Heart left ventricle (tissue), 16 donors: ENCODE results near the gene SUSD4. TPM values are rescaled to one million over a fixed set of nuclear protein-coding genes. Genes with fewer than 3 reads are reported as not detected.

Experiments
- ATAC-seq, 4 donors: fragments of 200-7000 bp; cut with Tn5 transposase; one replicate each; pipeline ENCODE4 v1.9.1; 2020 to 2022; ENCODE audit warnings: moderate library complexity in 4 of 4, mild to moderate bottlenecking in 3 of 4, moderate number of reproducible peaks in 1 of 4
- DNase-seq, 5 donors: peaks; one replicate each; pipeline ENCODE4 v3.0.0-alpha.2; 2020
- H3K27ac ChIP-seq, 12 donors: fragments of 200-600 bp; sonication (generic) in 4 of 12; one replicate each; pipeline versions ENCODE4 v1.5.0 to v1.8.0; 2016 to 2022; ENCODE audit warnings: mild to moderate bottlenecking in 2 of 12
- H3K27me3 ChIP-seq, 9 donors: fragments of 200-600 bp; sonication (generic) in 2 of 9; one replicate each; pipeline versions ENCODE4 v1.5.1 to v1.8.0; 2016 to 2022; ENCODE audit warnings: mild to moderate bottlenecking in 3 of 9
- H3K36me3 ChIP-seq, 9 donors: fragments of 200-600 bp; sonication (generic) in 2 of 9; one replicate each; pipeline versions ENCODE4 v1.5.0 to v1.8.0; 2018 to 2022; ENCODE audit warnings: mild to moderate bottlenecking in 2 of 9
- H3K4me1 ChIP-seq, 12 donors: fragments of 200-600 bp; sonication (generic) in 4 of 12; one replicate each; pipeline versions ENCODE4 v1.5.0 to v1.8.0; 2016 to 2022; ENCODE audit warnings: mild to moderate bottlenecking in 3 of 12
- H3K4me3 ChIP-seq, 12 donors: fragments of 200-600 bp; sonication (generic) in 4 of 12; one replicate each; pipeline versions ENCODE4 v1.5.0 to v1.8.0; 2017 to 2022; ENCODE audit warnings: mild to moderate bottlenecking in 9 of 12, moderate library complexity in 4 of 12
- H3K9me3 ChIP-seq, 12 donors: fragments of 200-600 bp; sonication (generic) in 4 of 12; one replicate each; pipeline versions ENCODE4 v1.5.0 to v1.8.0; 2016 to 2022; ENCODE audit warnings: mild to moderate bottlenecking in 1 of 12
- POLR2A ChIP-seq, 2 donors: fragments of 450-650 bp; IDR thresholded peaks; one replicate each; pipeline ENCODE4 v1.6.1; 2017; ENCODE audit warnings: antibody characterized with exemption in 2 of 2, mild to moderate bottlenecking in 2 of 2, moderate library complexity in 2 of 2
- WGBS, 4 donors: extraction: QIAGEN DNeasy Blood & Tissue Kit in 2 of 4; methylation state at CpG; one replicate each; pipeline versions ENCODE4 v1.1.5 to v1.1.7; 2013 to 2018; 5-methylcytosine and 5-hydroxymethylcytosine counted together
- intact Hi-C, 10 donors: fragments of 100-400 bp; cut with DNase I; formaldehyde crosslinking; loops; one replicate each; pipeline versions ENCODE4 v1.11.1 to v1.14.2; 2022
- polyA plus RNA-seq, 2 donors: library from polyadenylated mRNA; stranded (reverse); fragments of 200-250 nt; gene quantifications; one replicate each; pipeline ENCODE4 v1.2.3, GENCODE V29; 2013
- total RNA-seq, 9 donors: library from RNA; depleted of rRNA in 2 of 9; stranded (reverse); fragments of >200 nt in 2 of 9; fragmentation: NEBNext Ultra II Directional in 3 of 9; extraction: Animal tissue kit (Norgen Biotek cat#: 25700) in 3 of 9; gene quantifications; one replicate each; pipeline versions ENCODE4 v1.1.0 to v1.2.4, GENCODE V29; 2016 to 2023
- TF ChIP-seq, protein P1 (sequence below), 12 donors: fragments of 200-600 bp; sonication (generic) in 4 of 12; IDR thresholded peaks; one replicate each; pipeline versions ENCODE4 v1.5.0 to v1.8.0; 2018 to 2022; ENCODE audit warnings: antibody characterized with exemption in 12 of 12, mild to moderate bottlenecking in 5 of 12
- donor health status: ischemic (EF 13 %, LVEDD 7.1; RV severe dilation, severe dysfunction).
- donor health status: healthy with polysubstance abuse.
- donor health status: DM: no; HTN: yes; CAD: no.
- donor health status: DM: no; HTN: no; CAD: no.
- donor health status: ischemic (EF 25% LVEDD 6.9; RV normal size, moderate dysfunction).
- donor health status: ischemic (EF 25% LVEDD 5.7; RV mildly dilated, moderate dysfunction).
- donor health status: healthy.
- donor health status: DM: yes; HTN: yes; CAD: no.
- donor health status: ischemic (EF 35%, LVEDD 5.7; RV mildly dilated, moderate dysfunction).
- donor health status: nonischemic (EF 11% LVEDD 7.7; RV severe dilation, severe dysfunction).
- donor health status: DM: yes; HTN: yes; CAD: no.
- donor health status: PGD.
- donor health status: ischemic (EF 29% LVEDD 5.4; RV normal size, mild dysfunction).
- donor health status: nonischemic (EF 23%, LVEDD 6.1; RV moderate dilation, normal function).

The SUSD4 gene
- total and polyA plus RNA-seq, 11 donors: 0.40 to 27.2 (median 2.4) TPM

DNA sequence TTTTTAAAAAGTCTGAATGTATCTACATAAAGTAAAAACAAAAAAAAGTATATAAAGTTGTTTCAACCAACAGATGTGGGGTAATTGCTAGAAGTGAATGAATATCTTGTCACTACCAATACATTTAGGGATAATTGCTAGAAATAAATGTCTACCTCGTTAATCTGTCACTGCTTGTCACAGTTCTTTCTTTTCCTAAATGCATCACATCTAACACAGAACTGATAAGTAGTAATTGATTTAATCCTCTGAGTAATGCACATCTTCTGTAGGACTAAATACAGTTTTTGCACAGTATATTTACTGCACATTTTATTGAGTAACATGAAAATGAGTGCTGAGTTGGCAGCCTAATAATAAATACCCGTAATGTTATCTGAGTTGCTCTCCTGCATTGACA lies 72.2 kb downstream of the SUSD4 start:
- Histone ChIP-seq H3K27ac (no peak overlapping the region), H3K9me3 (no peaks in the 10 kb centered on the region), H3K27me3 (no peaks in the 10 kb centered on the region), H3K4me3 (no peak overlapping the region), H3K36me3 (no peaks in the 10 kb centered on the region), H3K4me1 (no peaks in the 10 kb centered on the region)
- TF ChIP-seq POLR2A (IDR thresholded peaks at IDR 0.05): no peak
- TF ChIP-seq, protein P1, sequence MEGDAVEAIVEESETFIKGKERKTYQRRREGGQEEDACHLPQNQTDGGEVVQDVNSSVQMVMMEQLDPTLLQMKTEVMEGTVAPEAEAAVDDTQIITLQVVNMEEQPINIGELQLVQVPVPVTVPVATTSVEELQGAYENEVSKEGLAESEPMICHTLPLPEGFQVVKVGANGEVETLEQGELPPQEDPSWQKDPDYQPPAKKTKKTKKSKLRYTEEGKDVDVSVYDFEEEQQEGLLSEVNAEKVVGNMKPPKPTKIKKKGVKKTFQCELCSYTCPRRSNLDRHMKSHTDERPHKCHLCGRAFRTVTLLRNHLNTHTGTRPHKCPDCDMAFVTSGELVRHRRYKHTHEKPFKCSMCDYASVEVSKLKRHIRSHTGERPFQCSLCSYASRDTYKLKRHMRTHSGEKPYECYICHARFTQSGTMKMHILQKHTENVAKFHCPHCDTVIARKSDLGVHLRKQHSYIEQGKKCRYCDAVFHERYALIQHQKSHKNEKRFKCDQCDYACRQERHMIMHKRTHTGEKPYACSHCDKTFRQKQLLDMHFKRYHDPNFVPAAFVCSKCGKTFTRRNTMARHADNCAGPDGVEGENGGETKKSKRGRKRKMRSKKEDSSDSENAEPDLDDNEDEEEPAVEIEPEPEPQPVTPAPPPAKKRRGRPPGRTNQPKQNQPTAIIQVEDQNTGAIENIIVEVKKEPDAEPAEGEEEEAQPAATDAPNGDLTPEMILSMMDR (IDR thresholded peaks at IDR 0.05): no peak
- WGBS, 4 donors: 83 to 89% (median 85%) methylated on average over 2 of the region's 2 CpGs
- intact Hi-C loops: no loop called here
- ATAC-seq: no peak
- no peak for DNase-seq

DNA sequence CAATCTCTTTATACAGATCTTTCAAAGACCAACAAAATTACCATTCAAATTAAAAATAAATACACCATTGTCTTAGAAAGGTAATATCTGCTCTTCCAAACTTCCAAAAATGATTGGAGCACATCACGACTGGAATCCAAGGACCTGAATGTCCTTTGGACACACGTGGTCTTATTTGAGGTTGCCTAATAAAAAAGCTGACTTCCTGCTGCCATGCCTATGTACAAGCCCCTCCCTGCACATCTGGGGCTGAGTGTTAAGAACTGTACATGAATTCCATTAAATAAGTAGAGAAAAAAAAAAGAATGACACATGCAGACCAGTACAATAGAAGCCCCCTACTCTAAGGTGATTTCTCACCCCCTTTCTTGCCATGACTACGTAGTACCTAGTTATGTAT lies 73.6 kb downstream of the SUSD4 start:
- no peak for TF ChIP-seq POLR2A (IDR thresholded peaks at IDR 0.05)
- TF ChIP-seq, protein P1 (IDR thresholded peaks at IDR 0.05): no peak
- intact Hi-C loops: no loop called here
- Histone ChIP-seq H3K9me3 (no peaks in the 10 kb centered on the region), H3K36me3 (no peaks in the 10 kb centered on the region), H3K4me1 (no peaks in the 10 kb centered on the region), H3K27ac (no peak overlapping the region), H3K4me3 (no peak overlapping the region), H3K27me3 (no peaks in the 10 kb centered on the region)
- ATAC-seq (no peak), DNase-seq (no peak)
- WGBS, 4 donors: 65 to 76% (median 69%) methylated on average over 3 of the region's 3 CpGs

DNA sequence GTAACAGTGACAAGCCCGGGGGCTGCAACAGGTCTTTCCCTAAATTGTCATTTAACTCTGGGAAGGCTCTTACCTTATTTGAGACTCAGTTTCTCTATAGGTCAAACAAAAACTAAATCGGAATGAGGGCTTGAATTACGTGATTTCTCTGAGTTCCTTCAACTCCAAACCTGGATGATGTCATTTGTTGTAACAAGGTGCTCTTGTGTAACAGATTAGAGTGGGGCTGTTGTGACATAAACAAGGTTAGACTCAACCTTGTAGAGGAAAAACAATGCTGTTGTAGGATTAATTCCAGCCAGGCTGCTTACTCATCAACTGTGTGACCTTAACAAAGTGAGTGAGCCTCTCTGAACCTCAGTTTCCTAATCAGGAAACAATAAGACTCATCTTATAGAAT lies 74.4 kb downstream of the SUSD4 start:
- no peaks in the 10 kb centered on the region for H3K27me3 ChIP-seq
- ATAC-seq (no peak), DNase-seq (no peak)
- no peaks in the 10 kb centered on the region for H3K9me3 ChIP-seq
- intact Hi-C loops: no loop called here
- H3K4me3 ChIP-seq: no peak overlapping the region
- no peak for TF ChIP-seq POLR2A (IDR thresholded peaks at IDR 0.05)
- TF ChIP-seq, protein P1 (IDR thresholded peaks at IDR 0.05): no peak
- no peak overlapping the region for H3K27ac ChIP-seq
- WGBS, 4 donors: 90 to 96% (median 93%) methylated on average over 3 of the region's 3 CpGs
- no peaks in the 10 kb centered on the region for H3K4me1 ChIP-seq
- H3K36me3 ChIP-seq: no peaks in the 10 kb centered on the region

DNA sequence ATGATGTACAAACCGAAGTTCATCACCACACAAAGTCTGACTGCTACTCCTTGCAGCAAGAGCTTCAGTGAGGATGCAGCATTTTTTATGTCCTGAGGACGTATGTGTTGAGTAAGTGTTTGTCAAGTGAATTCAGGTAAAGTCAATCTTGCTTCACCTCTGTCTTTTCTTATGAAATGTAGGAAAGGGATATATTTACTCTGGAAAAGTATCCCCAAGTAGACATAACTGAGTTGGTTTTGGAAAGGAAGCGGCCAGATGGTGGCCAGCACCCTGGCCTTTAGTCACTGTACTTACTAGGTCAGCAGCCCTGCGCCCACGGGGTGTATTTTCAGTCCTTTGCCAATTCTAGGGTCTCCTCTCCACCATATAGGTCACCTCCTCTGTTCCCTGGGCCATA lies 75.2 kb downstream of the SUSD4 start:
- TF ChIP-seq, protein P1 (IDR thresholded peaks at IDR 0.05): no peak
- no peak for TF ChIP-seq POLR2A (IDR thresholded peaks at IDR 0.05)
- intact Hi-C loops: no loop called here
- no peak for DNase-seq
- Histone ChIP-seq H3K4me1 (no peaks in the 10 kb centered on the region), H3K9me3 (peaks cover 0 to 1% (median 0%) of the 10 kb centered on the region in 12 donors), H3K36me3 (no peaks in the 10 kb centered on the region), H3K27ac (no peak overlapping the region), H3K4me3 (no peak overlapping the region), H3K27me3 (no peaks in the 10 kb centered on the region)
- 89 to 93% (median 91%) methylated on average over 5 of the region's 5 CpGs for WGBS, 4 donors
- no peak for ATAC-seq
